Right lobe of liver (tissue), 6 donors: ENCODE data around the gene PDE7B. TPM values are rescaled to one million over a fixed set of nuclear protein-coding genes. Genes with fewer than 3 reads are reported as not detected.
"Not testable (repeated sequence)": the region's sequence is repeated elsewhere in the genome, so short reads cannot be mapped to it uniquely, and the experiment has no call there.

Experiments
- ATAC-seq, 4 donors: fragments of 200-7000 bp; cut with Tn5 transposase; one replicate each; pipeline ENCODE4 v1.9.1; 2020; ENCODE audit warnings: mild to moderate bottlenecking in 4 of 4, moderate library complexity in 4 of 4
- DNase-seq, 3 donors: peaks; one replicate each; pipeline ENCODE4 v3.0.0-alpha.2; 2020
- H3K27ac ChIP-seq, 3 donors: fragments of 200-600 bp; one replicate each; pipeline ENCODE4 v1.8.0; 2022
- H3K27me3 ChIP-seq, 2 donors: fragments of 200-600 bp; one replicate each; pipeline ENCODE4 v1.8.0; 2022
- H3K36me3 ChIP-seq, 4 donors: fragments of 200-600 bp; sonication (generic) in 1 of 4; one replicate each; pipeline versions ENCODE4 v1.5.1 to v1.8.0; 2017 to 2022; ENCODE audit warnings: control low read depth in 1 of 4
- H3K4me1 ChIP-seq, 4 donors: fragments of 200-600 bp; sonication (generic) in 1 of 4; one replicate each; pipeline versions ENCODE4 v1.5.1 to v1.8.0; 2017 to 2022; ENCODE audit warnings: control low read depth in 1 of 4
- H3K4me3 ChIP-seq, 3 donors: fragments of 200-600 bp; one replicate each; pipeline ENCODE4 v1.8.0; 2022
- H3K9me3 ChIP-seq, 4 donors: fragments of 200-600 bp; sonication (generic) in 1 of 4; one replicate each; pipeline versions ENCODE4 v1.5.1 to v1.8.0; 2017 to 2022; ENCODE audit warnings: control low read depth in 1 of 4
- POLR2A ChIP-seq: fragments of 450-650 bp; IDR thresholded peaks from one replicate; pipeline ENCODE4 v1.6.1; 2017; ENCODE audit warnings: antibody characterized with exemption, mild to moderate bottlenecking
- WGBS: methylation state at CpG from one replicate; pipeline ENCODE4 v1.1.6; 2018; ENCODE audit warnings: low coverage, low lambda C conversion rate; ENCODE audit not compliant: insufficient coverage; ENCODE audit errors: missing lambda C conversion rate; 5-methylcytosine and 5-hydroxymethylcytosine counted together
- intact Hi-C, 2 donors: fragments of 100-400 bp; cut with DNase I; formaldehyde crosslinking; loops; one replicate each; pipeline versions ENCODE4 v1.11.2 to v1.14.1; 2022
- total RNA-seq, 6 experiments: library from RNA; depleted of rRNA in 2 of 6; stranded (reverse); fragments of >200 nt in 2 of 6; fragmentation: NEBNext Ultra II Directional in 3 of 6; extraction: Animal tissue kit (Norgen Biotek cat#: 25700) in 3 of 6; gene quantifications; one replicate each; pipeline versions ENCODE4 v1.1.0 to v1.2.4, GENCODE V29; 2016 to 2023
- TF ChIP-seq, protein P1 (sequence below), 4 donors: fragments of 200-600 bp in 3 of 4; fragments of 450-650 bp in 1 of 4; IDR thresholded peaks; one replicate each; pipeline versions ENCODE4 v1.5.1 to v1.8.0; 2016 to 2022; ENCODE audit warnings: antibody characterized with exemption in 4 of 4, mild to moderate bottlenecking in 2 of 4
- donor health status: DM: no; HTN: yes; CAD: no.
- donor health status: DM: no; HTN: no; CAD: no.
- donor health status: DM: no; HTN: no; CAD: no.
- donor health status: DM: no; HTN: yes; CAD: no.
- donor health status: DM: no; HTN: yes; CAD: no.

PDE7B gene
- total RNA-seq, 6 experiments from 2014 or later = 1.1 to 5.1 (median 1.9) TPM

DNA sequence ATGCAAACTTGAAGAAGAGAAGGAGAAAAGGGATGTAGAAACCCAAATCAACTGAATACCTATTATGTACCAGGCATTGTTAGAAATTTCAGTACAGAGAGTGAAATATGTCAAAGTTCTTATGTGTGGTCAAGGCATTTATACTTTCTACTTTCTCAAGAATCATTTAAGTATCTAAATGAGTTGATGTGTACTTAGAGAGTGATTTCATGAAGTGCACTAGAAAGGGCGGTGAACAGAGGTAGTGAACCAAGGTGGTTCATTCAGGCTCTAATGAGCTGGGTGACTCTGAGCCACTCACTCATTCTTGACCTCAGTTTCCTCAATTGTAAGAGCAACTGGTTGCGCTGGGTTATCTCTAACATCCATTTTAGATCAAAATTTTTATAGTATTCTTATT lies 3.3 kb downstream of the PDE7B start:
- ATAC-seq = no peak
- H3K9me3 ChIP-seq = no peaks in the 10 kb centered on the region
- H3K36me3 ChIP-seq = no peaks in the 10 kb centered on the region
- DNase-seq = no peak
- H3K4me3 ChIP-seq = no peak overlapping the region
- H3K27me3 ChIP-seq = no peaks in the 10 kb centered on the region
- 96% methylated on average over 2 of the region's 2 CpGs for WGBS
- no peak overlapping the region for H3K27ac ChIP-seq
- no peak for TF ChIP-seq POLR2A
- TF ChIP-seq, protein P1, sequence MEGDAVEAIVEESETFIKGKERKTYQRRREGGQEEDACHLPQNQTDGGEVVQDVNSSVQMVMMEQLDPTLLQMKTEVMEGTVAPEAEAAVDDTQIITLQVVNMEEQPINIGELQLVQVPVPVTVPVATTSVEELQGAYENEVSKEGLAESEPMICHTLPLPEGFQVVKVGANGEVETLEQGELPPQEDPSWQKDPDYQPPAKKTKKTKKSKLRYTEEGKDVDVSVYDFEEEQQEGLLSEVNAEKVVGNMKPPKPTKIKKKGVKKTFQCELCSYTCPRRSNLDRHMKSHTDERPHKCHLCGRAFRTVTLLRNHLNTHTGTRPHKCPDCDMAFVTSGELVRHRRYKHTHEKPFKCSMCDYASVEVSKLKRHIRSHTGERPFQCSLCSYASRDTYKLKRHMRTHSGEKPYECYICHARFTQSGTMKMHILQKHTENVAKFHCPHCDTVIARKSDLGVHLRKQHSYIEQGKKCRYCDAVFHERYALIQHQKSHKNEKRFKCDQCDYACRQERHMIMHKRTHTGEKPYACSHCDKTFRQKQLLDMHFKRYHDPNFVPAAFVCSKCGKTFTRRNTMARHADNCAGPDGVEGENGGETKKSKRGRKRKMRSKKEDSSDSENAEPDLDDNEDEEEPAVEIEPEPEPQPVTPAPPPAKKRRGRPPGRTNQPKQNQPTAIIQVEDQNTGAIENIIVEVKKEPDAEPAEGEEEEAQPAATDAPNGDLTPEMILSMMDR (IDR thresholded peaks at IDR 0.05) = no peak
- H3K4me1 ChIP-seq = peaks cover 0 to 17% (median 3%) of the 10 kb centered on the region in 4 donors
- intact Hi-C loops = no loop called here

DNA sequence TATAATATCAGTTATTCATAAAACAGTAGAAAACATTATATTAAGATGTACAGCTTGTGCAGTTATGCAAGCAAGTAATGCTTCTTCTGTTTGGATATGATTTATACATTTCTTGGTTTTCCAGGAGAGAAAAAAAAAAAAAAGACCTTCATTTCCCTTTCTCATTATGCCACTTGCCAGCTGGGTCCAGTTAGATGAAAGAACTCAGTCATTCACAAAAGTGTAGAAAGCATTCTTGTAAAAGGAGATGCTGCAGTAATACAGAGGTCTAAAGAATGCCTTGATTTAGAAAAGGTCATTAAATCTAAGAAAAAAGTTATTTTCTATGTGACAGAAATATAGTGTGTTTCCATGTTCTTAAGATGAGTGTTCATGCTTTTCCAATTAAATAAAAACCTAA lies 7.4 kb downstream of the PDE7B start:
- Histone ChIP-seq H3K9me3 (no peaks in the 10 kb centered on the region), H3K4me3 (no peak overlapping the region), H3K27ac (no peak overlapping the region), H3K36me3 (no peaks in the 10 kb centered on the region), H3K27me3 (no peaks in the 10 kb centered on the region), H3K4me1 (no peaks in the 10 kb centered on the region)
- intact Hi-C loops = no loop called here
- TF ChIP-seq, protein P1 (IDR thresholded peaks at IDR 0.05) = no peak
- no peak for TF ChIP-seq POLR2A
- ATAC-seq (no peak), DNase-seq (no peak)

DNA sequence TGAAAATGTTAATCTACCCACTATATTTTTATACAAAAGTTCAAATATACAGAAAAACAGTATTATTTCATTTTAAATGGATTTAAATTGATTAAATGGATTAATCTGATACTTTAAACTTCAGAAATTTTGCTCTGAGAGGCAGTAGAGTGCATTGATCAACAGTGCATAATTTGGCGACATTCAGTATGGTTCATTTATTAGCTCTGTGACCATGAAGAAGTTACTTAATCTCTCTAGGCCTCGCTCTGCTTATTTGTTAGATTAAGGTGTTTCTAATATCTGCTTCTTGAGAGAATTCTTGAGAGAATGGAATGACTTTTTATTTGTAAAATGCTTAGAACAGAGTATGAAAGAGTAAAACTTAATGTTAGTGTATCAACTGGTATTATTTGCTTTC lies 8.9 kb downstream of the PDE7B start:
- no peaks in the 10 kb centered on the region for H3K4me1 ChIP-seq
- no peaks in the 10 kb centered on the region for H3K9me3 ChIP-seq
- peak in 2 of 4 donors; percentile 20 to 52 for ATAC-seq
- H3K27ac ChIP-seq = no peak overlapping the region
- 92% methylated on average over 2 of the region's 2 CpGs for WGBS
- TF ChIP-seq, protein P1 (IDR thresholded peaks at IDR 0.05) = no peak
- TF ChIP-seq POLR2A = no peak
- no peak for DNase-seq
- H3K27me3 ChIP-seq = no peaks in the 10 kb centered on the region
- intact Hi-C loops = no loop called here
- no peak overlapping the region for H3K4me3 ChIP-seq
- H3K36me3 ChIP-seq = no peaks in the 10 kb centered on the region

DNA sequence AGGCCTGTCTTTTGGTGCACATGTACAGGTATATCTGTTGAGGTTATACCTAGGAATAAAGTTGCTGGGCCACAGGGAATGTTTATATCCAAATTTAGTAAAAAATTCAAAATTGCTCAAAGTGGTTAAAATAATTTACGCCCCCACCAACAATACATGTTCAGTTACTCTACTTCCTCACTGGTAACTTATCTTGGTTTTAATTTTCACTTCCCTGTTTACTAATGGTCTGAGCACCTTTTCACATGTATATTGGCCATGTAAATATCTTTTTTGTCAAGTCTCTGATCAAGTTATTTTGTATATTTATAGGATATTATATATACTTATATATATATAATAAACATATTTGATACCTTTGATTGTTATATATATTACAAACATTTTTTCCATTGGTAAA lies 9.7 kb downstream of the PDE7B start:
- TF ChIP-seq, protein P1 (IDR thresholded peaks at IDR 0.05) = no peak
- TF ChIP-seq POLR2A = no peak
- no peaks in the 10 kb centered on the region for H3K36me3 ChIP-seq

DNA sequence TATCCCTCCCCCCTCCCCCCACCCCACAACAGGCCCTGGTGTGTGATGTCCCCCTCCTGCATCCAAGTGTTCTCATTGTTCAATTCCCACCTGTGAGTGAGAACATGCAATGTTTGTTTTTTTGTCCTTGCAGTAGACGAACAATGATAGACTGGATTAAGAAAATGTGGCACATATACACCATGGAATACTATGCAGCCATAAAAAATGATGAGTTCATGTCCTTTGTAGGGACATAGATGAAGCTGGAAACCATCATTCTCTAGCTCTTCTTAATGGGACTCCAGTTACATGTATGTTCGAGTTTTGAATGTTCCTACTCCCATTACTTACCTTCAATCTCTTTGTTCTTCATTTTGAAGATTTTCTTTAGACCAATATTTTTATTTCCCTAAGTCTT lies 13.4 kb downstream of the PDE7B start:
- H3K36me3 ChIP-seq, DNase-seq, H3K4me1 ChIP-seq, intact Hi-C loops, ATAC-seq, H3K9me3 ChIP-seq, H3K27ac ChIP-seq, H3K4me3 ChIP-seq, H3K27me3 ChIP-seq: not testable (repeated sequence)
- WGBS = 90% methylated on average over 2 of the region's 2 CpGs

More for the DNA sequence above, 9.7 kb downstream of the PDE7B start:
- no peak for DNase-seq
- Histone ChIP-seq H3K27me3 (no peaks in the 10 kb centered on the region), H3K4me1 (no peaks in the 10 kb centered on the region), H3K4me3 (no peak overlapping the region), H3K9me3 (no peaks in the 10 kb centered on the region), H3K27ac (no peak overlapping the region)
- 79% methylated on average over 1 of the region's 1 CpG for WGBS
- ATAC-seq = no peak
- intact Hi-C loops = no loop called here
